K562 (cell line): ENCODE measurements around the gene MCM9. TPM values are rescaled to one million over a fixed set of nuclear protein-coding genes. Genes with fewer than 3 reads are reported as not detected.

Experiments used
- BRF1 ChIP-seq: IDR thresholded peaks from 3 replicates; pipeline ENCODE4 v1.6.1; 2011; ENCODE audit warnings: borderline replicate concordance, mild to moderate bottlenecking; ENCODE audit not compliant: insufficient read length; ENCODE audit errors: extremely low read depth
- IRF9 ChIP-seq: fragments of 450-650 bp; IDR thresholded peaks from 2 replicates; pipeline ENCODE4 v1.6.1; 2016; ENCODE audit warnings: missing biosample characterization, missing genetic modification characterization
- NFXL1 ChIP-seq: fragments of 450-650 bp; formaldehyde crosslinking; IDR thresholded peaks from 2 replicates; pipeline ENCODE4 v1.4.0; 2021; ENCODE audit warnings: mild to moderate bottlenecking
- NRF1 ChIP-seq, 2 experiments: fragments of 450-650 bp; IDR thresholded peaks in 1 of 2; conservative IDR thresholded peaks in 1 of 2; 2 replicates each; pipeline ENCODE4 v1.6.1; 2014; ENCODE audit warnings: mild to moderate bottlenecking in 2 of 2
- PHF20 ChIP-seq: fragments of 450-650 bp; IDR thresholded peaks from 2 replicates; pipeline ENCODE4 v1.6.1; 2018; ENCODE audit not compliant: partially characterized antibody
- POU5F1 ChIP-seq: fragments of 150-350 bp; IDR thresholded peaks from 2 replicates; pipeline ENCODE4 v1.6.1; 2014; ENCODE audit warnings: borderline replicate concordance, low read length, low read depth, mild to moderate bottlenecking; ENCODE audit not compliant: partially characterized antibody
- SAP30 ChIP-seq: fragments of 200-600 bp; sonication (generic); IDR thresholded peaks from 2 replicates; pipeline ENCODE4 v1.6.1; 2012; ENCODE audit warnings: borderline replicate concordance, low read depth, mild to moderate bottlenecking, moderate library complexity, low read length, control low read depth, inconsistent platforms; ENCODE audit not compliant: insufficient read depth, poor library complexity, severe bottlenecking
- SMC3 ChIP-seq: conservative IDR thresholded peaks from 2 replicates; pipeline ENCODE4 v1.6.1; 2011; ENCODE audit warnings: low read depth, low read length, improper control_type of control experiment; ENCODE audit not compliant: insufficient read depth
- STAT6 ChIP-seq: sonication (generic); formaldehyde crosslinking; IDR thresholded peaks from 2 replicates; pipeline ENCODE4 v1.8.1; 2023; ENCODE audit warnings: mild to moderate bottlenecking, missing genetic modification reagents
- TFAP4 ChIP-seq: sonication (generic); formaldehyde crosslinking; IDR thresholded peaks from 2 replicates; pipeline ENCODE4 v1.8.0; 2022; ENCODE audit warnings: missing genetic modification reagents, mild to moderate bottlenecking, moderate library complexity, borderline replicate concordance
- TRIM25 ChIP-seq: fragments of 450-650 bp; IDR thresholded peaks from 2 replicates; pipeline ENCODE4 v1.7.0; 2016; ENCODE audit warnings: borderline replicate concordance
- ZC3H8 ChIP-seq: fragments of 450-650 bp; IDR thresholded peaks from 2 replicates; pipeline ENCODE4 v1.6.1; 2017
- ZNF253 ChIP-seq: fragments of 250-450 bp; sonication (Bioruptor Pico); conservative IDR thresholded peaks from 2 replicates; pipeline ENCODE4 v1.6.1; 2021; ENCODE audit warnings: mild to moderate bottlenecking
- ZNF592 ChIP-seq: fragments of 450-650 bp; IDR thresholded peaks from 2 replicates; pipeline ENCODE4 v1.6.1; 2017; ENCODE audit warnings: antibody characterized with exemption, mild to moderate bottlenecking
- ZNF76 ChIP-seq: fragments of 250-450 bp; sonication (Bioruptor Pico); IDR thresholded peaks from 2 replicates; pipeline ENCODE4 v1.4.0; 2020; ENCODE audit warnings: mild to moderate bottlenecking, moderate library complexity, borderline replicate concordance
- polyA plus RNA-seq, 8 experiments: library from polyadenylated mRNA; depleted of rRNA in 4 of 8; stranded (reverse) in 5 of 8; unstranded in 3 of 8; fragments of >200 nt; fragmentation: Nextera tagmentation in 2 of 8; fragmentation: Illumina TruSeq in 1 of 8; extraction: Ambion mirVana in 2 of 8; extraction: Trizol in 1 of 8; gene quantifications; 2 replicates each; pipeline versions ENCODE4 v1.2.1 to v1.2.3, GENCODE V29; 2011 to 2014; ENCODE audit warnings: inconsistent platforms in 1 of 8, missing spikeins in 1 of 8
- total RNA-seq, 7 experiments: library from RNA; depleted of rRNA in 6 of 7; stranded (reverse); fragments of >200 nt in 6 of 7; fragmentation: Illumina TruSeq in 2 of 7; extraction: Trizol in 2 of 7; gene quantifications; 2 replicates each; pipeline versions ENCODE4 v1.2.1 to v1.2.3, GENCODE V29; 2011 to 2021; ENCODE audit warnings: low replicate concordance in 1 of 7

MCM9 gene
- total and polyA plus RNA-seq, 9 of the 15 experiments (the other 6 are each of a cell fraction or from before 2014, with no cell fraction given) = 4.8 to 16.7 (median 11.6) TPM

GRCh38 chr6:118800394-118801071, 134.4 kb downstream of the MCM9 start (continued):
- TF ChIP-seq IRF9 (tag) (no peak), ZNF592 (no peak), ZC3H8 (no peak), SMC3 (peak; percentile 68), TFAP4 (peak; percentile 28; the same call in 1 of the 2 replicates), BRF1 (no peak), ZNF76 (CRISPR knock-in tag) (no peak), NFXL1 (no peak), PHF20 (no peak), STAT6 (CRISPR knock-in tag) (no peak), TRIM25 (no peak), SAP30 (no peak), ZNF253 (CRISPR knock-in tag) (no peak), NRF1 (conservative IDR thresholded peaks at IDR 0.05 in 1 of 2, IDR thresholded peaks at IDR 0.05 in 1 of 2) (no peak), POU5F1 (no peak)
